OCI-LY3 (cell line): ENCODE results near the gene PTPRT.

Experiments used
- H2AFZ ChIP-seq: fragments of 200-600, 300-600 bp; shearing (Covaris generic); 2 replicates; pipeline ENCODE4 v1.6.0; 2014; ENCODE audit warnings: antibody characterized with exemption, low read depth, low read length
- H3K27ac ChIP-seq: fragments of 200-600, 300-600 bp; sonication (generic); 2 replicates; pipeline ENCODE4 v1.5.1; 2014; ENCODE audit warnings: mild to moderate bottlenecking, low read length, moderate library complexity, mixed read lengths
- H3K27me3 ChIP-seq: fragments of 200-600, 300-600 bp; sonication (generic); 2 replicates; pipeline ENCODE4 v1.6.1; 2014; ENCODE audit warnings: low read depth, low read length, mixed read lengths
- H3K36me3 ChIP-seq: fragments of 200-600, 300-600 bp; sonication (generic); replicated peaks from 2 replicates; pipeline ENCODE3; 2014; ENCODE audit warnings: low read depth, low read length, mixed read lengths
- H3K4me1 ChIP-seq: fragments of 300-600, 200-600 bp; sonication (generic); 2 replicates; pipeline ENCODE4 v1.6.1; 2014; ENCODE audit warnings: low read length, mixed read lengths
- H3K4me2 ChIP-seq: fragments of 200-600, 300-600 bp; sonication (generic); 2 replicates; pipeline ENCODE4 v1.6.1; 2014; ENCODE audit warnings: low read length, mixed read lengths
- H3K4me3 ChIP-seq: fragments of 300-600, 200-600 bp; sonication (generic); 2 replicates; pipeline ENCODE4 v1.5.1; 2014; ENCODE audit warnings: antibody characterized with exemption, mild to moderate bottlenecking, low read length, moderate library complexity
- H3K79me2 ChIP-seq: fragments of 300-600, 200-600 bp; shearing (Covaris generic); 2 replicates; pipeline ENCODE4 v1.6.1; 2014; ENCODE audit warnings: mild to moderate bottlenecking, low read length, mixed read lengths
- H3K9ac ChIP-seq: fragments of 300-600, 200-600 bp; shearing (Covaris generic); 2 replicates; pipeline ENCODE4 v1.6.0; 2014; ENCODE audit warnings: mild to moderate bottlenecking, low read length, moderate library complexity
- H3K9me3 ChIP-seq: fragments of 200-600, 300-600 bp; shearing (Covaris generic); 2 replicates; pipeline ENCODE4 v1.6.1; 2014; ENCODE audit warnings: low read length, mixed read lengths; ENCODE audit not compliant: insufficient read depth
- H4K20me1 ChIP-seq: fragments of 200-600, 300-600 bp; sonication (generic); 2 replicates; pipeline ENCODE4 v1.6.1; 2016; ENCODE audit warnings: low read length, mixed read lengths; ENCODE audit not compliant: insufficient read depth
- EZH2phosphoT487 ChIP-seq: fragments of 200-600 bp; shearing (Covaris generic); IDR thresholded peaks from 2 replicates; pipeline ENCODE4 v1.6.1; 2018; ENCODE audit warnings: antibody characterized with exemption, mixed run types, low read depth
- TF ChIP-seq, protein P1 (sequence below): fragments of 200-600, 300-600 bp; sonication (generic); IDR thresholded peaks from 2 replicates; pipeline ENCODE4 v1.5.1; 2014; ENCODE audit warnings: antibody characterized with exemption, low read length, low read depth

The PTPRT gene

DNA sequence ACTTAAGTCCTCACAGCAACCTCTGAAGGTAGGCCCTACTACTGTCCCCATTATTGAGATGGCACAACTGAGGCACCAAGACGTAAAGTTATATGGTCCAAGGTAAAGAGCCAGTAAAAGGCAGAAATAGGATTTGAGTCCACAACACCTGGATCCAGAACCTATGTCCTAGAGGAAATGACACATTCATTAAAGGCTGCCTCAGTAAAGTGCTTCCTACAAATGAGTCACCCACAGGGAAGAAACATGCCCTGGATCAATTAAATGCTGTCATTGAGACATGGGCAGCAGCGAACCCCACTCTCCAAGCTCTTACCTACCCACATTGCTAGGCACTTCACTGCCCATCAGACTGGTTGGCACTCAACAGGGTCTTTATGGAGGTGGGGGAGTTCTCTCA lies 600.9 kb downstream of the PTPRT start:
- H2AFZ ChIP-seq, result no peak overlapping the region
- no peak overlapping the region for H3K4me2 ChIP-seq
- no peaks in the 10 kb centered on the region for H3K79me2 ChIP-seq
- H4K20me1 ChIP-seq, result no peaks in the 10 kb centered on the region
- H3K4me1 ChIP-seq, result no peaks in the 10 kb centered on the region
- H3K9ac ChIP-seq, result no peak overlapping the region
- no peak overlapping the region for H3K4me3 ChIP-seq
- no peaks in the 10 kb centered on the region for H3K36me3 ChIP-seq
- no peak for TF ChIP-seq EZH2phosphoT487
- TF ChIP-seq, protein P1, sequence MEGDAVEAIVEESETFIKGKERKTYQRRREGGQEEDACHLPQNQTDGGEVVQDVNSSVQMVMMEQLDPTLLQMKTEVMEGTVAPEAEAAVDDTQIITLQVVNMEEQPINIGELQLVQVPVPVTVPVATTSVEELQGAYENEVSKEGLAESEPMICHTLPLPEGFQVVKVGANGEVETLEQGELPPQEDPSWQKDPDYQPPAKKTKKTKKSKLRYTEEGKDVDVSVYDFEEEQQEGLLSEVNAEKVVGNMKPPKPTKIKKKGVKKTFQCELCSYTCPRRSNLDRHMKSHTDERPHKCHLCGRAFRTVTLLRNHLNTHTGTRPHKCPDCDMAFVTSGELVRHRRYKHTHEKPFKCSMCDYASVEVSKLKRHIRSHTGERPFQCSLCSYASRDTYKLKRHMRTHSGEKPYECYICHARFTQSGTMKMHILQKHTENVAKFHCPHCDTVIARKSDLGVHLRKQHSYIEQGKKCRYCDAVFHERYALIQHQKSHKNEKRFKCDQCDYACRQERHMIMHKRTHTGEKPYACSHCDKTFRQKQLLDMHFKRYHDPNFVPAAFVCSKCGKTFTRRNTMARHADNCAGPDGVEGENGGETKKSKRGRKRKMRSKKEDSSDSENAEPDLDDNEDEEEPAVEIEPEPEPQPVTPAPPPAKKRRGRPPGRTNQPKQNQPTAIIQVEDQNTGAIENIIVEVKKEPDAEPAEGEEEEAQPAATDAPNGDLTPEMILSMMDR, result no peak
- no peaks in the 10 kb centered on the region for H3K27me3 ChIP-seq
- H3K9me3 ChIP-seq, result no peaks in the 10 kb centered on the region
- no peak overlapping the region for H3K27ac ChIP-seq

DNA sequence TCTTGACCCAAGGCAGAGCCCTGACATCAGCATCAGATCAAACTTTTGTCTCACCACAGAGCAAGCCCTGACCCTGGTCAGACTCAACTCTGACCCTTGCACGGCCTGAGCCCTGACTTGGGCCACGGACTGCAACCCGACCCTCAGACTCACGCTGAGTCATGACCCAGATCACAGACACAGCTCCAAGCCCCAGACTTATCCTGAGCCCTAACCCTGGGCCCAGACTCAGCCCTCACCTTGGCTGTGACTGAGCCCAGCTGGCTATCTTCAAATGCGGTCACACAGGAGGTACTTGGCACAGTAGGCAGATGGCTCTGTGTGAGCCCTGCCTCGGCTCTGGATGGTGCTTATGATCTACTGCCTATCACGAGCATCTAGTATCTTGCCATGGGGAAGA lies 602.3 kb downstream of the PTPRT start:
- H3K36me3 ChIP-seq, result no peaks in the 10 kb centered on the region
- H4K20me1 ChIP-seq, result no peaks in the 10 kb centered on the region
- H3K27me3 ChIP-seq, result no peaks in the 10 kb centered on the region
- H3K9ac ChIP-seq, result no peak overlapping the region
- H2AFZ ChIP-seq, result no peak overlapping the region
- H3K27ac ChIP-seq, result no peak overlapping the region
- no peak overlapping the region for H3K4me3 ChIP-seq
- no peaks in the 10 kb centered on the region for H3K9me3 ChIP-seq
- H3K79me2 ChIP-seq, result no peaks in the 10 kb centered on the region
- H3K4me1 ChIP-seq, result no peaks in the 10 kb centered on the region
- TF ChIP-seq EZH2phosphoT487, result no peak
- TF ChIP-seq, protein P1, result no peak
- no peak overlapping the region for H3K4me2 ChIP-seq

DNA sequence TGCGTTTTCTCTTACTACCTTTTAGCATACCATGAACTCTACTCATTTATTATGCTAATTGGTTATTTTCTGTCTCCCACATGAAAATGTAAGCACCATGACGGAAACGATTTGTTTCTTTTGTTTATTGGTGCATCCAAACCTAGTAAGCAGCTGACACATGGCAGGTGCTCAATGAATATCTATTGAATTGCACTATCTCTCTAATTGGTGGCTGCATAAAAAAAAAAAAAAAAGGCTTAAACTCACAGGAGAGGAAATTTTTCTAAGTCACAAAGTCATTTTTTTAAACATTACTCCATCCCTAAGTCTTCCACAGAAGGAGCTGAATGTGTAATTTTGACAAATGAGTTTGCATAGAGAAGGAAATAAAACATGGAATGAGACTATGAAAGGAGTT lies 608.4 kb downstream of the PTPRT start:
- Histone ChIP-seq H3K4me2 (no peak overlapping the region), H3K9ac (no peak overlapping the region), H3K4me1 (no peaks in the 10 kb centered on the region), H3K27me3 (no peaks in the 10 kb centered on the region; the same call in 1 of the 2 replicates), H3K4me3 (no peak overlapping the region), H3K36me3 (no peaks in the 10 kb centered on the region), H4K20me1 (no peaks in the 10 kb centered on the region), H3K9me3 (no peaks in the 10 kb centered on the region), H3K27ac (no peak overlapping the region), H3K79me2 (no peaks in the 10 kb centered on the region), H2AFZ (no peak overlapping the region)
- TF ChIP-seq, protein P1, result no peak
- no peak for TF ChIP-seq EZH2phosphoT487

DNA sequence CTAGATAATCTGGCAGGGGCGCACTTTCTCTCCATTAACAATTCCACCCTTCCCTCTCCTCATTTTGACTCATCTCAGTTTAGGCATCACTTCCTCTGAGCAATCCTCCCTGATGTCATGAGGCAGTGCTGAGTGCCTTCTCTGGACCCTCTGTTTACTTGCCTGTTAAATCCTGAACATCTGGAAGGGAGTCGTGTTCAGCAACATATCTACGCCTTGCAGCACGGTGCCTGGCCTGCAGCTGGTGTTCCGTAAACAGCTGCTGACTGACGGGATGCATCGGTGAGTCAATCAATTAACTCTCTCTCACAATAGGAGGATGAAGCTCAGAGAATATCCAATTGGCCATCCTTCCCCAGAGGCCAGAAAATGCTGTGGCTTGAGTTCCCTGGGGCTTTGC lies 613.5 kb downstream of the PTPRT start:
- no peak for TF ChIP-seq EZH2phosphoT487
- TF ChIP-seq, protein P1, result no peak
- Histone ChIP-seq H3K9me3 (no peaks in the 10 kb centered on the region), H3K27me3 (no peaks in the 10 kb centered on the region; the same call in 1 of the 2 replicates), H3K4me2 (no peak overlapping the region), H4K20me1 (no peaks in the 10 kb centered on the region), H3K79me2 (no peaks in the 10 kb centered on the region), H3K4me3 (no peak overlapping the region), H3K36me3 (no peaks in the 10 kb centered on the region), H3K27ac (no peak overlapping the region), H3K4me1 (no peaks in the 10 kb centered on the region), H2AFZ (no peak overlapping the region), H3K9ac (no peak overlapping the region)
